Glomerular visceral epithelial cell (primary cell): ENCODE data around the gene OOSP3.
"Not testable (repeated sequence)": the region's sequence is repeated elsewhere in the genome, so short reads cannot be mapped to it uniquely, and the experiment has no call there.

Source experiments
- DNase-seq: peaks from one replicate; pipeline ENCODE4 v3.0.0-alpha.2; 2016; ENCODE audit errors: extremely low spot score

Gene OOSP3

GRCh38 chr11:59878575-59878974 is at the start of gene OOSP3:
TSS of gene OOSP3 (plus strand) at chr11:59878782. CDS start at chr11:59878809, 27 bp downstream.
- DNase-seq: no peak

- no peak for DNase-seq
Measured at GRCh38 chr11:59829358-59829757, 49.2 kb upstream of the OOSP3 start.

GRCh38 chr11:59833602-59834001 is 45.0 kb upstream of the OOSP3 start:
- no peak for DNase-seq

- DNase-seq: no peak
Measured at GRCh38 chr11:59839615-59840014, 39.0 kb upstream of the OOSP3 start.

- no peak for DNase-seq
Measured at GRCh38 chr11:59841514-59841913, 37.1 kb upstream of the OOSP3 start.

GRCh38 chr11:59842316-59842715 is 36.3 kb upstream of the OOSP3 start:
- DNase-seq: no peak

- DNase-seq: no peak
Measured at GRCh38 chr11:59845399-59845798, 33.2 kb upstream of the OOSP3 start, which contains the start of gene CBLIF. TSS of gene CBLIF (minus strand) at chr11:59845499. CDS start at chr11:59845453, 46 bp downstream.

- DNase-seq: no peak
Measured at GRCh38 chr11:59846556-59846955, 32.0 kb upstream of the OOSP3 start.

- DNase-seq: no peak
Measured at GRCh38 chr11:59847626-59848025, 31.0 kb upstream of the OOSP3 start.

GRCh38 chr11:59848439-59848838 is 30.1 kb upstream of the OOSP3 start:
- not testable (repeated sequence) for DNase-seq

- peak; percentile 74 for DNase-seq
Measured at GRCh38 chr11:59849129-59849528, 29.5 kb upstream of the OOSP3 start.

- DNase-seq: not testable (repeated sequence)
Measured at GRCh38 chr11:59849551-59849950, 29.0 kb upstream of the OOSP3 start.

- not testable (repeated sequence) for DNase-seq
Measured at GRCh38 chr11:59851416-59851815, 27.2 kb upstream of the OOSP3 start.

GRCh38 chr11:59854871-59855270 is 23.7 kb upstream of the OOSP3 start:
- no peak for DNase-seq

GRCh38 chr11:59857439-59858434 is 20.8 kb upstream of the OOSP3 start:
- no peak for DNase-seq

GRCh38 chr11:59859673-59860072 is 18.9 kb upstream of the OOSP3 start:
- DNase-seq: no peak

- no peak for DNase-seq
Measured at GRCh38 chr11:59862252-59862651, 16.3 kb upstream of the OOSP3 start.

- no peak for DNase-seq
Measured at GRCh38 chr11:59865031-59865430, 13.6 kb upstream of the OOSP3 start.

- no peak for DNase-seq
Measured at GRCh38 chr11:59866397-59866796, 12.2 kb upstream of the OOSP3 start, which contains the start of gene TCN1. TSS of gene TCN1 (minus strand) at chr11:59866487. CDS start at chr11:59866470, 17 bp downstream.

GRCh38 chr11:59866836-59867235 is 11.7 kb upstream of the OOSP3 start:
- DNase-seq: no peak

GRCh38 chr11:59867946-59868345 is 10.6 kb upstream of the OOSP3 start:
- DNase-seq: no peak

GRCh38 chr11:59872076-59872475 is 6.5 kb upstream of the OOSP3 start:
- no peak for DNase-seq

GRCh38 chr11:59875856-59876519 is 2.6 kb upstream of the OOSP3 start:
- DNase-seq: no peak
